ENCODE data around the gene VENTX.
A peak's percentile ranks its signal among the peaks of the same experiment; 100 is the strongest.

The VENTX gene

GRCh38 chr10:133224076-133224475 is 13.6 kb upstream of the VENTX start:
- no peak for TF ChIP-seq CTCF (IDR thresholded peaks at IDR 0.05; ENCODE audit: low read depth, low read length)
- DNase-seq (ENCODE audit: low read depth in 2 of 2): no peak
- no peak overlapping the region for H3K4me3 ChIP-seq (replicated peaks in 1 of 2; ENCODE audit: low read depth in 2 of 2, low read length in 2 of 2)

- peak overlapping the region in 1 of 2 donors; percentile 16 for H3K4me3 ChIP-seq (replicated peaks in 1 of 2; ENCODE audit: low read depth in 2 of 2, low read length in 2 of 2)
- TF ChIP-seq CTCF (IDR thresholded peaks at IDR 0.05; ENCODE audit: low read depth, low read length): no peak
- DNase-seq (ENCODE audit: low read depth in 2 of 2): peak; percentile 25 to 64
Observed at GRCh38 chr10:133224756-133225372, 12.8 kb upstream of the VENTX start.

DNA sequence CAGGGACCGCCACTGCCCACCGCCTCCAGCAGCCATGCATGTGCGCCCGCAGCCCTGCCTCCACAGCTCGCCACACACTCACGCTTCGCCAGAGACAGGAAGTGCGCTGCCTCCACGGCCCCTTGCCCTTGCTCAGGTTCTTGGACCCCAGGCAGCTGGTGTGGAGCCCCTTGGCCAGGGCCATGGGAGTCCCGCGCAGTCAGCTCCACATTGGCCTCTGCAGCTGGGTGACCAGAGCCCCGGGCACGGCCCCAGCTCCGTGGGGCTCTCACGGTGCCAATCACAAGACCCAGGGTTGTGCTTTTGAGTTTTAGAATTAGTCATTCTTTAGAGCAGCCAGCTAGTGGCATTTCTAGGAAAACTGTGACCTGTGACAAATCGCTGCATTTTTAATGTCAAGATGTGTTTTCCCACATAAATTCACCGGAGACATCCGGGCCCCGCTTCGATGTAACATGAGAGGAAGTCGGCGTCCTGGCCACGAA is 11.9 kb upstream of the VENTX start:
- TF ChIP-seq CTCF (IDR thresholded peaks at IDR 0.05; ENCODE audit: low read depth, low read length): no peak
- no peak for DNase-seq (ENCODE audit: low read depth in 2 of 2)
- H3K4me3 ChIP-seq (replicated peaks in 1 of 2; ENCODE audit: low read depth in 2 of 2, low read length in 2 of 2): no peak overlapping the region

DNA sequence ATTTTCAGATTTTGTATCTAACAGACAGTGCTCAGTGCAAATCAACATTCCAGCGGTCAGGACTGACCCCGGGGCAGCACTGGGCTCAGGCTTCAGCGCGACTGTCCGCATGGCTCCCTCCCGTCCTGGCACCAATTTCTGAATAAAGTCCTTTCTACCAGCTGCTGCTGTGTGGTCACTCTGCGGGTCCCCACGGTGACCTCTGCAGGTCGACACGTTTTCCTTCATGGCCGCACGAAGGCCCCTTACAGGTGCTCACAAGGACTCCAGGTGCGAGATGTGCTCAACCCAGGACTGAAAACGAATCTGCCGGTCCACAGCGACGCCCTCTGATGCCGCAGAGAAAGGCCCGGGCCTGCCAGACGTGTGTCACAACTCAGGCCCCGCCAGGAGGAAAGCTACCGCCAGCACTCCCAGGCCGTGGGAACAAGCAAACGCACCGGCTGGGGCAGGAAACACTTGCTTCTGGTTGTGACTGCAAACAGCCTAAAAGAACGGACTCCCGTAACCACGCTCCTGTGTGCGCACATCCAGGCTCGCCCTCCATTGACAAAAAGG is 11.3 kb upstream of the VENTX start:
- no peak for DNase-seq (ENCODE audit: low read depth in 2 of 2)
- H3K4me3 ChIP-seq (replicated peaks in 1 of 2; ENCODE audit: low read depth in 2 of 2, low read length in 2 of 2): no peak overlapping the region
- no peak for TF ChIP-seq CTCF (IDR thresholded peaks at IDR 0.05; ENCODE audit: low read depth, low read length)

DNA sequence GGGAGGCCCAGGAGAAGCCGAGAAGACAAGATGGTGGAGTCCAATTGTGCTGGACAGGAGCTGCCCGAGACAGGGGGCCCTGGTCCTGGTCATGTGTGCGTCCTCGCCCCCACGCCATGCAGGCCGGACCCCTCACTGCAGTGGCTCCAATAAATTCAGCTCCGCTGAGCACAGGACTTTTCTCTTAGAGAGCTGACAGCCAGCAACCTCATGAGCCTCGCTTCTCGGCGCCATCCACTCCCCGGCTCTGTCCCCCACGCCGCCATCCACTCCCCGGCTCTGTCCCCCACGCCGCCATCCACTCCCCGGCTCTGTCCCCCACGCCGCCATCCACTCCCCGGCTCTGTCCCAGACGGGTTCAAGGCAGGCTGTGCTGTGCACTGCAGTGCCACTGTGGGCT is 10.4 kb upstream of the VENTX start:
- H3K4me3 ChIP-seq (replicated peaks in 1 of 2; ENCODE audit: low read depth in 2 of 2, low read length in 2 of 2): no peak overlapping the region
- no peak for TF ChIP-seq CTCF (IDR thresholded peaks at IDR 0.05; ENCODE audit: low read depth, low read length)
- no peak for DNase-seq (ENCODE audit: low read depth in 2 of 2)

- TF ChIP-seq CTCF (IDR thresholded peaks at IDR 0.05; ENCODE audit: low read depth, low read length): no peak
- H3K4me3 ChIP-seq (replicated peaks in 1 of 2; ENCODE audit: low read depth in 2 of 2, low read length in 2 of 2): no peak overlapping the region
- no peak for DNase-seq (ENCODE audit: low read depth in 2 of 2)
Observed at GRCh38 chr10:133229265-133230043, 8.2 kb upstream of the VENTX start.
